Upper lobe of left lung (tissue), 4 donors: ENCODE measurements around the gene SUPT4H1.

ENCODE experiments used
- POLR2AphosphoS5 ChIP-seq, 2 donors: sonication (generic); formaldehyde crosslinking; IDR thresholded peaks; one replicate each; pipeline ENCODE4 v1.5.1; 2017; ENCODE audit warnings: antibody characterized with exemption in 2 of 2
- TF ChIP-seq, protein P1 (sequence below), 6 experiments: fragments of 450-650 bp in 4 of 6; fragments of 200-600 bp in 2 of 6; sonication (generic) in 2 of 6; IDR thresholded peaks; one replicate each; pipeline ENCODE4 v1.5.1; 2016 to 2019; ENCODE audit warnings: antibody characterized with exemption in 6 of 6

DNA sequence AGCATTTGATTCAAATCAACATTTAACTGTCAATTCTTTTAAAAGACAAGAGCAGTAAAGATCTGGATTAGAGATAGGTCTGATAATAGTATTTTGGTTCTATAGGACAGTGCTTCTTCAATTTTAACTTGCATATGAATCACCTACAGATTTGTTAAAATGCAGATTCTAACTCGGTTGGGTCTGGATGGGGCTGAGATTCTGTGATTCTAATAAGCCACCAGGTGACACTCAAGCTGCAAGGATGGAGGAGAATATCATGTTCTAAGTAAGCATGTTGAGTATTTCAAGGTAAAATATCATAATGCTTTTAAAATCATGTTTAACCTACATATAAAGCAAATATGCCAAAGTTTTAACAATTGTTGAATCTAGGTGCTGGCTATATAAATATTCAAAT lies 39.2 kb downstream of the SUPT4H1 start:
- TF ChIP-seq, protein P1, sequence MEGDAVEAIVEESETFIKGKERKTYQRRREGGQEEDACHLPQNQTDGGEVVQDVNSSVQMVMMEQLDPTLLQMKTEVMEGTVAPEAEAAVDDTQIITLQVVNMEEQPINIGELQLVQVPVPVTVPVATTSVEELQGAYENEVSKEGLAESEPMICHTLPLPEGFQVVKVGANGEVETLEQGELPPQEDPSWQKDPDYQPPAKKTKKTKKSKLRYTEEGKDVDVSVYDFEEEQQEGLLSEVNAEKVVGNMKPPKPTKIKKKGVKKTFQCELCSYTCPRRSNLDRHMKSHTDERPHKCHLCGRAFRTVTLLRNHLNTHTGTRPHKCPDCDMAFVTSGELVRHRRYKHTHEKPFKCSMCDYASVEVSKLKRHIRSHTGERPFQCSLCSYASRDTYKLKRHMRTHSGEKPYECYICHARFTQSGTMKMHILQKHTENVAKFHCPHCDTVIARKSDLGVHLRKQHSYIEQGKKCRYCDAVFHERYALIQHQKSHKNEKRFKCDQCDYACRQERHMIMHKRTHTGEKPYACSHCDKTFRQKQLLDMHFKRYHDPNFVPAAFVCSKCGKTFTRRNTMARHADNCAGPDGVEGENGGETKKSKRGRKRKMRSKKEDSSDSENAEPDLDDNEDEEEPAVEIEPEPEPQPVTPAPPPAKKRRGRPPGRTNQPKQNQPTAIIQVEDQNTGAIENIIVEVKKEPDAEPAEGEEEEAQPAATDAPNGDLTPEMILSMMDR (IDR thresholded peaks at IDR 0.05) = no peak
- TF ChIP-seq POLR2AphosphoS5 (IDR thresholded peaks at IDR 0.05) = no peak
